ENCODE data around the gene BLTP2. TPM values are rescaled to one million over a fixed set of nuclear protein-coding genes. Genes with fewer than 3 reads are reported as not detected.
"Not testable (repeated sequence)": the region's sequence is repeated elsewhere in the genome, so short reads cannot be mapped to it uniquely, and the experiment has no call there.

BLTP2 gene
- total and polyA plus RNA-seq, 4 donors = 69.1 to 108 (median 86.7) TPM

DNA sequence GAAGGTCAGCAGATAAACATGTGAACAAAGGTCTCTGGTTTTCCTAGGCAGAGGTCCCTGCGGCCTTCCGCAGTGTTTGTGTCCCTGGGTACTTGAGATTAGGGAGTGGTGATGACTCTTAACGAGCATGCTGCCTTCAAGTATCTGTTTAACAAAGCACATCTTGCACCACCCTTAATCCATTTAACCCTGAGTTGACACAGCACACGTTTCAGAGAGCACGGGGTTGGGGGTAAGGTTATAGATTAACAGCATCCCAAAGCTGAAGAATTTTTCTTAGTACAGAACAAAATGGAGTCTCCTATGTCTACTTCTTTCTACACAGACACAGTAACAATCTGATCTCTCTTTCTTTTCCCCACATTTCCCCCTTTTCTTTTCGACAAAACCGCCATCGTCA is 13.4 kb upstream of the BLTP2 start:
- H3K36me3 ChIP-seq (ENCODE audit: control insufficient read depth, insufficient read depth, low read length) = peaks cover 46% of the 10 kb centered on the region
- not testable (repeated sequence) for DNase-seq (ENCODE audit: low read depth in 4 of 6, low spot score in 6 of 6); H3K27me3 ChIP-seq (ENCODE audit: control insufficient read depth, insufficient read depth, low read length); H3K9me3 ChIP-seq (ENCODE audit: control insufficient read depth, insufficient read depth, low read length); H3K4me1 ChIP-seq (ENCODE audit: control insufficient read depth, insufficient read depth, low read length); H3K27ac ChIP-seq (ENCODE audit: low read depth, low read length); H3K4me3 ChIP-seq (ENCODE audit: low read depth, low read length)
- 100% methylated on average over 2 of the region's 8 CpGs for WGBS (ENCODE audit: insufficient coverage)

DNA sequence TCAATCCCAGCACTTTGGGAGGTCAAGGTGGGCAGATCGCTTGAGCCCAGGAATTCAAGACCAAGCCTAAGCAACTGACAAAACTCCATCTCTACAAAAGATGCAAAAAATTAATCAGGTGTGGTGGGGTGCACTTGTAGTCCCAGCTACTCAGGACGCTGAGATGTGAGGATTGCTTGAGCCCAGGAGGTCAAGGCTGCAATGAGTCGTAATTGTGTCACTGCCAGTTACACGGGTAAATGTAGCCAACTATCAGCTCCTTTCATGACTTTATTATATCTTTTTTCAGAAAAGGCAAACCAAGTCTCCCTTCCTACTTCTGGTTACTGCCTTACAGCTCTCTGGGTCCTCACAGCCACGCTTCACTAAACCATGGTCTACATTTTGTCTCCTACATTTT is 12.8 kb upstream of the BLTP2 start:
- DNase-seq (ENCODE audit: low read depth in 4 of 6, low spot score in 6 of 6) = no peak
- no peak overlapping the region for H3K4me3 ChIP-seq (ENCODE audit: low read depth, low read length)
- no peaks in the 10 kb centered on the region for H3K9me3 ChIP-seq (ENCODE audit: control insufficient read depth, insufficient read depth, low read length)
- WGBS (ENCODE audit: insufficient coverage) = 100% methylated on average over 1 of the region's 5 CpGs
- H3K36me3 ChIP-seq (ENCODE audit: control insufficient read depth, insufficient read depth, low read length) = peaks cover 47% of the 10 kb centered on the region
- no peaks in the 10 kb centered on the region for H3K27me3 ChIP-seq (ENCODE audit: control insufficient read depth, insufficient read depth, low read length)
- no peaks in the 10 kb centered on the region for H3K4me1 ChIP-seq (ENCODE audit: control insufficient read depth, insufficient read depth, low read length)
- no peak overlapping the region for H3K27ac ChIP-seq (ENCODE audit: low read depth, low read length)

- no peak overlapping the region for H3K27ac ChIP-seq (ENCODE audit: low read depth, low read length)
- WGBS (ENCODE audit: insufficient coverage) = 90% methylated on average over 3 of the region's 5 CpGs
- peaks cover 63% of the 10 kb centered on the region for H3K36me3 ChIP-seq (ENCODE audit: control insufficient read depth, insufficient read depth, low read length)
- H3K27me3 ChIP-seq (ENCODE audit: control insufficient read depth, insufficient read depth, low read length) = no peaks in the 10 kb centered on the region
- DNase-seq (ENCODE audit: low read depth in 4 of 6, low spot score in 6 of 6) = no peak
- no peaks in the 10 kb centered on the region for H3K4me1 ChIP-seq (ENCODE audit: control insufficient read depth, insufficient read depth, low read length)
- no peaks in the 10 kb centered on the region for H3K9me3 ChIP-seq (ENCODE audit: control insufficient read depth, insufficient read depth, low read length)
- H3K4me3 ChIP-seq (ENCODE audit: low read depth, low read length) = no peak overlapping the region
Measured at GRCh38 chr17:28655160-28655559, 10.2 kb upstream of the BLTP2 start.

GRCh38 chr17:28648698-28649097 is 3.7 kb upstream of the BLTP2 start:
- no peaks in the 10 kb centered on the region for H3K9me3 ChIP-seq (ENCODE audit: control insufficient read depth, insufficient read depth, low read length)
- no peaks in the 10 kb centered on the region for H3K27me3 ChIP-seq (ENCODE audit: control insufficient read depth, insufficient read depth, low read length)
- H3K4me3 ChIP-seq (ENCODE audit: low read depth, low read length) = no peak overlapping the region
- no peak for DNase-seq (ENCODE audit: low read depth in 4 of 6, low spot score in 6 of 6)
- H3K36me3 ChIP-seq (ENCODE audit: control insufficient read depth, insufficient read depth, low read length) = peaks cover 30% of the 10 kb centered on the region
- 78% methylated on average over 1 of the region's 2 CpGs for WGBS (ENCODE audit: insufficient coverage)
- H3K27ac ChIP-seq (ENCODE audit: low read depth, low read length) = no peak overlapping the region
- peaks cover 13% of the 10 kb centered on the region for H3K4me1 ChIP-seq (ENCODE audit: control insufficient read depth, insufficient read depth, low read length)

GRCh38 chr17:28646039-28646754 is 1.2 kb upstream of the BLTP2 start:
- no peak for DNase-seq (ENCODE audit: low read depth in 4 of 6, low spot score in 6 of 6)
- Histone ChIP-seq H3K27me3 (ENCODE audit: control insufficient read depth, insufficient read depth, low read length) (no peaks in the 10 kb centered on the region), H3K4me1 (ENCODE audit: control insufficient read depth, insufficient read depth, low read length) (peaks cover 13% of the 10 kb centered on the region), H3K9me3 (ENCODE audit: control insufficient read depth, insufficient read depth, low read length) (no peaks in the 10 kb centered on the region), H3K27ac (ENCODE audit: low read depth, low read length) (peak overlapping the region; percentile 95), H3K36me3 (ENCODE audit: control insufficient read depth, insufficient read depth, low read length) (peaks cover 35% of the 10 kb centered on the region), H3K4me3 (ENCODE audit: low read depth, low read length) (no peak overlapping the region)
- WGBS (ENCODE audit: insufficient coverage) = 87% methylated on average over 7 of the region's 12 CpGs

DNA sequence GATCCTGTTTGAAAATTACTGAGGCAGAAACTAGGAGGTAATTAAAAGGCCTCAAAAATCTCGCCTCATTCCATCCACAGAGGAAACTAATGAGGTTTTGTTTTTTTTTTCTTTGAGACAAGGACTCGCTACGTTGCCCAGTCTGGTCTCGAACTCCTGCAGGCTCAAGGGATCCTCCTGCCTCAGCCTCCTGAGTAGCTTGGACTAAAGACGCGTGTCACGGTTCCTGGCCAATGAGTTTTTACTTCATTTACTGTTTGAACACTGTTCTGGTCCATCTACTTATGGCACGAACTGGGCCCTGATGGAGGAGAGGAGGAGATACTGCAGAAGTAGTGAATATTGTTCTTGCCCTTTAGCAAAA is 600 bp upstream of the BLTP2 start:
- Histone ChIP-seq H3K27me3 (ENCODE audit: control insufficient read depth, insufficient read depth, low read length) (no peaks in the 10 kb centered on the region), H3K4me1 (ENCODE audit: control insufficient read depth, insufficient read depth, low read length) (peaks cover 13% of the 10 kb centered on the region), H3K9me3 (ENCODE audit: control insufficient read depth, insufficient read depth, low read length) (no peaks in the 10 kb centered on the region), H3K27ac (ENCODE audit: low read depth, low read length) (peak overlapping the region; percentile 95), H3K36me3 (ENCODE audit: control insufficient read depth, insufficient read depth, low read length) (peaks cover 31% of the 10 kb centered on the region), H3K4me3 (ENCODE audit: low read depth, low read length) (peak overlapping the region; percentile 77)
- WGBS (ENCODE audit: insufficient coverage) = 28% methylated on average over 3 of the region's 8 CpGs
- no peak for DNase-seq (ENCODE audit: low read depth in 4 of 6, low spot score in 6 of 6)

DNA sequence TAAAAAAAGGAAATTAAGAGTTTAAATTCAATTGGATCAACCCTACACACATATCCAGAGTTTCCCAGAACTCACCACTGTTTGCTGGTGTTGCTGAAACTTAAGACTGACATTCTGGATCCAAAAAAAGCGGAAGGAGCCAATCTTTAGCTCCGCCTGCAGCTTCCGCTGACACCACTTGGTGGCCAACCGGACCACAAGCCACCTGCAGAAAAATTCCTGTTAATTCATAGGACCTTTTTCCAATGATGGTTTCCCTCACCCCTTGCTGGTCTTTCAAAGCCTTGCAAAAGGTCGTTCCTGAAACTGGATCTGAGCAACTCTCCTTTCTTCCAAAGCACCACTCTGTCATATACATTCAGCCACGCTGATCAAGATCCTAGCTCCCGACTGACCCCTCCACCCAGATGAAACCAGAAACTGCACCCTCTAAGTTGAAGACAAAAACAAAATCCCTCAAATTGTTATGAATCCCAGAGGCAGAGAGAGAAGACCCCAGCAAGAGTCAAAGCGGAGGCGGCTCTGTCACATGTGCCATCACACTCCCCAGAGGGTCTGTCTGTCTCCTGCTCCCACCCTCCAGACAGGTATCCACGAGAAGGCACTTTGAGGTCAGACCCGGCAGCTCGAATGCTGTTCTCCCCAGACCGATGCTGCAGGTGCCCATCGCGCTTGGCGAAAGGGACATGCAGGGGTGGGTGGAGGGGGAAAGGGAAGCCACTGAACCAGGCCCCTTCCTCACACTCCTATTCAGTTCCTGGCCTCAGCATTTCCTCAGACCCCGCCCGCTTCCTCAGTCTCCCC is 773 bp downstream of the BLTP2 start:
- H3K4me1 ChIP-seq (ENCODE audit: control insufficient read depth, insufficient read depth, low read length) = peaks cover 13% of the 10 kb centered on the region
- peak overlapping the region; percentile 78 for H3K4me3 ChIP-seq (ENCODE audit: low read depth, low read length)
- peak overlapping the region; percentile 83 for H3K27ac ChIP-seq (ENCODE audit: low read depth, low read length)
- no peaks in the 10 kb centered on the region for H3K27me3 ChIP-seq (ENCODE audit: control insufficient read depth, insufficient read depth, low read length)
- H3K9me3 ChIP-seq (ENCODE audit: control insufficient read depth, insufficient read depth, low read length) = no peaks in the 10 kb centered on the region
- 0% methylated on average over 11 of the region's 18 CpGs for WGBS (ENCODE audit: insufficient coverage)
- peaks cover 36% of the 10 kb centered on the region for H3K36me3 ChIP-seq (ENCODE audit: control insufficient read depth, insufficient read depth, low read length)
- peak in 4 of 6 donors; percentile 1 to 64 (median 34) for DNase-seq (ENCODE audit: low read depth in 4 of 6, low spot score in 6 of 6)

DNA sequence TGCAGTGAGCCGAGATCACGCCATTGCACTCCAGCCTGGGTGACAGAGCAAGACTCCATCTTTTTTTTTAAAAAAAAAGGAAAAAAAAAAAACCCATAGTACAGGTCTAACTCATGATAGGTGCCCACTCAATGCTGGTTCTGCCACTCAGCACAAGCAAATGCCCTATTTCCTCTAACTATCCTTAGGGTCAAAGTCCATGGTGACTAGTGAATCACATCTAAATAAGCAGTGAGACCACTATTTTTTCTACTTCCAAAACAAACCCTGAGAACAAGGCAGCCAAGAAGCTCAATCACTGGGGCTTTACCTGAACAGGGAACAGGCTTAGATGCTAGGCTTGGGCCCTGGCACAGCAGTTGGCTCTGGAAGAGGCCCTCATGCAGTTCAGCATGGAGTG is 3.4 kb downstream of the BLTP2 start:
- 100% methylated on average over 2 of the region's 2 CpGs for WGBS (ENCODE audit: insufficient coverage)

GRCh38 chr17:28635506-28635905 is 9.5 kb downstream of the BLTP2 start:
- WGBS (ENCODE audit: insufficient coverage) = no CpG with 5 or more reads among the region's 1 CpG
- DNase-seq (ENCODE audit: low read depth in 4 of 6, low spot score in 6 of 6) = no peak

More for the DNA sequence above, 3.4 kb downstream of the BLTP2 start:
- Histone ChIP-seq H3K36me3 (ENCODE audit: control insufficient read depth, insufficient read depth, low read length) (peaks cover 48% of the 10 kb centered on the region), H3K4me3 (ENCODE audit: low read depth, low read length) (no peak overlapping the region), H3K9me3 (ENCODE audit: control insufficient read depth, insufficient read depth, low read length) (no peaks in the 10 kb centered on the region), H3K27ac (ENCODE audit: low read depth, low read length) (no peak overlapping the region), H3K4me1 (ENCODE audit: control insufficient read depth, insufficient read depth, low read length) (peaks cover 13% of the 10 kb centered on the region), H3K27me3 (ENCODE audit: control insufficient read depth, insufficient read depth, low read length) (no peaks in the 10 kb centered on the region)
- DNase-seq (ENCODE audit: low read depth in 4 of 6, low spot score in 6 of 6) = no peak

More at GRCh38 chr17:28635506-28635905, 9.5 kb downstream of the BLTP2 start:
- no peak overlapping the region for H3K27ac ChIP-seq (ENCODE audit: low read depth, low read length)
- no peak overlapping the region for H3K4me3 ChIP-seq (ENCODE audit: low read depth, low read length)
- peaks cover 77% of the 10 kb centered on the region for H3K36me3 ChIP-seq (ENCODE audit: control insufficient read depth, insufficient read depth, low read length)
- H3K9me3 ChIP-seq (ENCODE audit: control insufficient read depth, insufficient read depth, low read length) = no peaks in the 10 kb centered on the region
- no peaks in the 10 kb centered on the region for H3K27me3 ChIP-seq (ENCODE audit: control insufficient read depth, insufficient read depth, low read length)
- no peaks in the 10 kb centered on the region for H3K4me1 ChIP-seq (ENCODE audit: control insufficient read depth, insufficient read depth, low read length)
